GM18517 (cell line): ENCODE data around the gene GNA15.
"Not testable (repeated sequence)": the region's sequence is repeated elsewhere in the genome, so short reads cannot be mapped to it uniquely, and the experiment has no call there.

ENCODE experiments used
- ATAC-seq: cut with Tn5 transposase; IDR thresholded peaks from one replicate; pipeline ENCODE4 v1.9.1; 2021; ENCODE audit warnings: mild to moderate bottlenecking, moderate library complexity; ENCODE audit not compliant: unreplicated experiment

The GNA15 gene

GRCh38 chr19:3189702-3190469 is 54.1 kb downstream of the GNA15 start:
- no peak for ATAC-seq

- ATAC-seq = no peak
Observed at GRCh38 chr19:3190470-3190770, 54.6 kb downstream of the GNA15 start.

GRCh38 chr19:3190921-3191805 is 55.3 kb downstream of the GNA15 start:
- ATAC-seq = no peak

GRCh38 chr19:3191806-3192104 is 55.9 kb downstream of the GNA15 start:
- ATAC-seq = not testable (repeated sequence)

GRCh38 chr19:3192228-3192635 is 56.4 kb downstream of the GNA15 start:
- ATAC-seq = no peak

- no peak for ATAC-seq
Observed at GRCh38 chr19:3192684-3193083, 56.9 kb downstream of the GNA15 start.

- no peak for ATAC-seq
Observed at GRCh38 chr19:3193256-3194105, 57.6 kb downstream of the GNA15 start.

GRCh38 chr19:3194106-3195087 is 58.6 kb downstream of the GNA15 start:
- ATAC-seq = no peak

- no peak for ATAC-seq
Observed at GRCh38 chr19:3196064-3196932, 60.5 kb downstream of the GNA15 start.

GRCh38 chr19:3196933-3197205 is 61.0 kb downstream of the GNA15 start:
- no peak for ATAC-seq

- no peak for ATAC-seq
Observed at GRCh38 chr19:3198901-3199700, 63.3 kb downstream of the GNA15 start.

- no peak for ATAC-seq
Observed at GRCh38 chr19:3201072-3201700, 65.4 kb downstream of the GNA15 start.

GRCh38 chr19:3201911-3202310 is 66.1 kb downstream of the GNA15 start:
- ATAC-seq = no peak

- ATAC-seq = no peak
Observed at GRCh38 chr19:3202346-3202745, 66.5 kb downstream of the GNA15 start.

GRCh38 chr19:3202895-3203294 is 67.1 kb downstream of the GNA15 start:
- not testable (repeated sequence) for ATAC-seq

- ATAC-seq = no peak
Observed at GRCh38 chr19:3203805-3204645, 68.2 kb downstream of the GNA15 start.

- no peak for ATAC-seq
Observed at GRCh38 chr19:3204646-3205275, 68.9 kb downstream of the GNA15 start.
